Calu3 (cell line): Measurements from ENCODE around the gene RECK. TPM values are rescaled to one million over a fixed set of nuclear protein-coding genes. Genes with fewer than 3 reads are reported as not detected.

Experiments
- BruUV-seq: library from RNA; stranded (reverse); fragments of 400-500 nt; replicated peaks from 2 replicates; lab custom pipeline; 2021; lab: Mats Ljungman, UMichigan
- CTCF ChIA-PET: fragments of 300-600 bp; sonication (Branson Sonifier 250); formaldehyde crosslinking; loops from one replicate; lab custom pipeline; 2022; ENCODE audit warnings: antibody characterized with exemption; lab: Charles Lee
- DNase-seq: peaks from one replicate; pipeline ENCODE4 v3.0.0; 2022
- H3K27ac Mint-ChIP-seq: one replicate; pipeline ENCODE4 v1.8.0; 2022; ENCODE audit warnings: mixed read lengths; ENCODE audit not compliant: unreplicated experiment
- H3K27me3 Mint-ChIP-seq: one replicate; pipeline ENCODE4 v1.8.0; 2022; ENCODE audit warnings: mixed read lengths; ENCODE audit not compliant: unreplicated experiment
- H3K36me3 Mint-ChIP-seq: one replicate; pipeline ENCODE4 v1.8.0; 2022; ENCODE audit warnings: mild to moderate bottlenecking, moderate library complexity, mixed read lengths; ENCODE audit not compliant: insufficient read depth, unreplicated experiment
- H3K4me1 Mint-ChIP-seq: one replicate; pipeline ENCODE4 v1.8.0; 2022; ENCODE audit warnings: mild to moderate bottlenecking, low read depth, mixed read lengths; ENCODE audit not compliant: unreplicated experiment
- H3K4me3 Mint-ChIP-seq: one replicate; pipeline ENCODE4 v1.8.0; 2022; ENCODE audit warnings: mild to moderate bottlenecking, low read depth, moderate library complexity, mixed read lengths; ENCODE audit not compliant: unreplicated experiment
- H3K9me3 Mint-ChIP-seq: one replicate; pipeline ENCODE4 v1.8.0; 2022; ENCODE audit warnings: low read depth, mixed read lengths; ENCODE audit not compliant: unreplicated experiment
- CTCF ChIP-seq: fragments of 200-600 bp; IDR thresholded peaks from one replicate; pipeline ENCODE4 v1.8.0; 2022; ENCODE audit warnings: antibody characterized with exemption; ENCODE audit not compliant: unreplicated experiment
- intact Hi-C: fragments of 100-400 bp; cut with micrococcal nuclease; formaldehyde crosslinking; loops from one replicate; pipeline ENCODE4 v1.10.0; 2022; ENCODE audit not compliant: unreplicated experiment
- total RNA-seq: library from RNA; stranded (reverse); gene quantifications from 2 replicates; pipeline ENCODE4 v1.2.3, GENCODE V29; 2022

The RECK gene
- total RNA-seq, 1 experiment from 2014 or later = 1.1 TPM

DNA sequence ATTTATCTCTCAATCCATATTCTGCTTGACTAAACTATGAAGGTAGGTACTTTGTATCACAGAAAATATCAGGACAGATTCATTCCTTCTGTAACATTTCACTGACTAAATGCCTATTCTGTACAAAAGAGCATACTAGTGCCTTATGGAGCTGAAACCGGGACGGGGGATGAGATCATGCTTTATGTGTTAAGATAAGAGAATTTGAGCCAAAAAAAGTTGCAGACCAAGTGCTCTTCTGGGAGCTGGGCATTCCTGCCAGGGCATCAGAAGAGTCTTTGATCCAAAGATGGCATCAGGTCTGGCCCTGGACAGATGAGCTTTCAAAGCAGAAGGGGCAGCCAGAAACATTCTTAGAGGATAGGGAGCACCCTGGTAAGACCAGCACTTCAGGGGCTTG lies 72.4 kb downstream of the RECK start:
- no peaks in the 10 kb centered on the region for H3K9me3 Mint-ChIP-seq
- no peaks in the 10 kb centered on the region for H3K27me3 Mint-ChIP-seq
- H3K4me1 Mint-ChIP-seq = no peaks in the 10 kb centered on the region
- H3K4me3 Mint-ChIP-seq = no peak overlapping the region
- H3K27ac Mint-ChIP-seq = no peak overlapping the region
- CTCF ChIA-PET = no interaction called here
- H3K36me3 Mint-ChIP-seq = no peaks in the 10 kb centered on the region
- no peak for DNase-seq
- no TSS peak for BruUV-seq
- intact Hi-C loops = no loop called here
- no peak for TF ChIP-seq CTCF

GRCh38 chr9:36110434-36110833 lies 73.7 kb downstream of the RECK start:
- no peak for DNase-seq
- intact Hi-C loops = no loop called here
- Mint-ChIP-seq H3K9me3 (no peaks in the 10 kb centered on the region), H3K27ac (no peak overlapping the region), H3K4me1 (no peaks in the 10 kb centered on the region), H3K4me3 (no peak overlapping the region), H3K27me3 (no peaks in the 10 kb centered on the region), H3K36me3 (no peaks in the 10 kb centered on the region)
- BruUV-seq = no TSS peak
- no peak for TF ChIP-seq CTCF
- CTCF ChIA-PET = no interaction called here

DNA sequence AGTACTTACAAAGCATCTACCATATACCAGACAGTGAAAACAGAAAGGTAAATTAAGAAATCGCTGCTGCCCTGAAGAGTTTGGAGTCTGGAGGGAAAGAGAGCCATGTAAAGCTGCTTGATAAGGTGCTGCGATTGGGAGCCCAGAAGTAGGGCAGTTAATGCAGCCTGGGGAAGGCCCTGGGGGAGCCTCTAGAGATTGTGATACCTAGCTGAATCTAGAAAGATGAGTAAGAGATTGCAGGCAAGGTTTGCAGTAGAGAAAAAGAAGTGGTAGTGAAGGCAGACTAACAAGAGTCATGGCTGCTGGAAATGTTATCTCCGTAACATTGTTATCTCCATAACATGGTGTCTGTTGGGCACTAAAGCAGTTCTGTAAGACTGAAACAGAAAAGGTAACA lies 75.8 kb downstream of the RECK start:
- CTCF ChIA-PET = no interaction called here
- Mint-ChIP-seq H3K9me3 (no peaks in the 10 kb centered on the region), H3K27me3 (no peaks in the 10 kb centered on the region), H3K27ac (no peak overlapping the region), H3K36me3 (no peaks in the 10 kb centered on the region), H3K4me1 (no peaks in the 10 kb centered on the region), H3K4me3 (no peak overlapping the region)
- no peak for TF ChIP-seq CTCF
- intact Hi-C loops = no loop called here
- no TSS peak for BruUV-seq
- DNase-seq = no peak

DNA sequence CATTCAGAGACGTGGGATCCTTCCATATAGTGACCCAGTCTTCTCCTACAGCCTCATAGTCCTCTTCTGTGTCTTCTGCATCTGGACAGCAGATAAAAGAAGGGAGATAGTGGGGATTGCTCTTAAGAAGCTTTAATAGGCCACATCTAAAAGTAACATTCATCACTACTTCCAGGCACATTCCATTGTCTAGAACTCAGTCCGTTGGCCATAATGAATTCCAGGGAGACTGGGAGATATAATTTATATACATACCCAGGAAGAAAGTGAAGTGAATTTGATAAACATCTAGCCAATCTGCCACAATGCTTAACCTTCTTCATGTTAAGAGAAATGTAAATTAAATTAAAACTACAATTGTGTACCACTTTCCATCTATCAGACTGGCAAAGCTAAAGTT lies 77.3 kb downstream of the RECK start:
- no peak for TF ChIP-seq CTCF
- no peaks in the 10 kb centered on the region for H3K36me3 Mint-ChIP-seq
- H3K9me3 Mint-ChIP-seq = no peaks in the 10 kb centered on the region
- BruUV-seq = no TSS peak
- CTCF ChIA-PET = no interaction called here
- DNase-seq = no peak
- H3K27me3 Mint-ChIP-seq = peaks cover 12% of the 10 kb centered on the region
- intact Hi-C loops = no loop called here
- H3K4me1 Mint-ChIP-seq = no peaks in the 10 kb centered on the region
- H3K4me3 Mint-ChIP-seq = no peak overlapping the region
- no peak overlapping the region for H3K27ac Mint-ChIP-seq

GRCh38 chr9:36116593-36116992 lies 79.9 kb downstream of the RECK start:
- BruUV-seq = no TSS peak
- CTCF ChIA-PET = no interaction called here
- no peak overlapping the region for H3K27ac Mint-ChIP-seq

More at GRCh38 chr9:36116593-36116992, 79.9 kb downstream of the RECK start:
- no peak for DNase-seq
- Mint-ChIP-seq H3K4me3 (no peak overlapping the region), H3K27me3 (peaks cover 18% of the 10 kb centered on the region), H3K9me3 (no peaks in the 10 kb centered on the region), H3K36me3 (no peaks in the 10 kb centered on the region), H3K4me1 (no peaks in the 10 kb centered on the region)
- intact Hi-C loops = no loop called here
- TF ChIP-seq CTCF = no peak
